Lower lobe of right lung (tissue), 2 donors: ENCODE results near the gene SRSF6. TPM values are rescaled to one million over a fixed set of nuclear protein-coding genes. Genes with fewer than 3 reads are reported as not detected.

Experiments
- ATAC-seq, 2 donors: fragments of 200-7000 bp; cut with Tn5 transposase; one replicate each; pipeline ENCODE4 v1.9.1; 2020 to 2022; ENCODE audit warnings: mild to moderate bottlenecking in 2 of 2, moderate library complexity in 2 of 2
- DNase-seq: peaks from one replicate; pipeline ENCODE4 v3.0.0-alpha.2; 2020
- H3K27ac ChIP-seq: fragments of 200-600 bp; one replicate; pipeline ENCODE4 v1.8.0; 2022
- H3K27me3 ChIP-seq: fragments of 200-600 bp; one replicate; pipeline ENCODE4 v1.8.0; 2022; ENCODE audit warnings: low read depth
- H3K36me3 ChIP-seq: fragments of 200-600 bp; one replicate; pipeline ENCODE4 v1.8.0; 2022; ENCODE audit warnings: mild to moderate bottlenecking
- H3K4me1 ChIP-seq: fragments of 200-600 bp; one replicate; pipeline ENCODE4 v1.8.0; 2022
- H3K4me3 ChIP-seq: fragments of 200-600 bp; one replicate; pipeline ENCODE4 v1.8.0; 2022; ENCODE audit warnings: mild to moderate bottlenecking
- H3K9me3 ChIP-seq: fragments of 200-600 bp; one replicate; pipeline ENCODE4 v1.8.0; 2022
- CTCF ChIP-seq: fragments of 200-600 bp; IDR thresholded peaks from one replicate; pipeline ENCODE4 v1.8.0; 2022; ENCODE audit warnings: antibody characterized with exemption, mild to moderate bottlenecking
- intact Hi-C: fragments of 100-400 bp; cut with DNase I; formaldehyde crosslinking; loops from one replicate; pipeline ENCODE4 v1.11.0; 2022
- total RNA-seq: library from RNA; stranded (reverse); fragmentation: NEBNext Ultra II Directional; extraction: Animal tissue kit (Norgen Biotek cat#: 25700); gene quantifications from one replicate; pipeline ENCODE4 v1.2.1, GENCODE V29; 2021
- donor health status: DM: no; HTN: yes; CAD: no; lungs with severe emphysema.

SRSF6 gene
- total RNA-seq, 1 donor from 2014 or later = 145 TPM

GRCh38 chr20:43433250-43433854, 24.3 kb upstream of the SRSF6 start:
- no peak for TF ChIP-seq CTCF
- Histone ChIP-seq H3K27me3 (no peaks in the 10 kb centered on the region), H3K9me3 (no peaks in the 10 kb centered on the region), H3K4me3 (no peak overlapping the region), H3K27ac (no peak overlapping the region), H3K36me3 (no peaks in the 10 kb centered on the region), H3K4me1 (no peaks in the 10 kb centered on the region)
- no peak for DNase-seq
- intact Hi-C loops = no loop called here
- no peak for ATAC-seq

GRCh38 chr20:43434565-43434964, 23.1 kb upstream of the SRSF6 start:
- no peaks in the 10 kb centered on the region for H3K27me3 ChIP-seq
- no peak overlapping the region for H3K27ac ChIP-seq
- no peak for TF ChIP-seq CTCF
- no peak for ATAC-seq
- no peak for DNase-seq
- intact Hi-C loops = no loop called here
- no peaks in the 10 kb centered on the region for H3K9me3 ChIP-seq
- no peaks in the 10 kb centered on the region for H3K36me3 ChIP-seq
- no peaks in the 10 kb centered on the region for H3K4me1 ChIP-seq
- no peak overlapping the region for H3K4me3 ChIP-seq

GRCh38 chr20:43438578-43439316, 18.9 kb upstream of the SRSF6 start:
- Histone ChIP-seq H3K4me3 (no peak overlapping the region), H3K27me3 (peaks cover 13% of the 10 kb centered on the region), H3K4me1 (no peaks in the 10 kb centered on the region), H3K9me3 (no peaks in the 10 kb centered on the region), H3K36me3 (no peaks in the 10 kb centered on the region), H3K27ac (no peak overlapping the region)
- DNase-seq (no peak), ATAC-seq (no peak)
- TF ChIP-seq CTCF = no peak
- intact Hi-C loops = no loop called here

GRCh38 chr20:43440531-43440930, 17.2 kb upstream of the SRSF6 start:
- no peaks in the 10 kb centered on the region for H3K36me3 ChIP-seq
- intact Hi-C loops = no loop called here
- H3K9me3 ChIP-seq = no peaks in the 10 kb centered on the region
- H3K27me3 ChIP-seq = peaks cover 13% of the 10 kb centered on the region
- no peak for ATAC-seq
- no peak for TF ChIP-seq CTCF
- no peak for DNase-seq
- no peaks in the 10 kb centered on the region for H3K4me1 ChIP-seq
- H3K4me3 ChIP-seq = no peak overlapping the region
- H3K27ac ChIP-seq = no peak overlapping the region

- H3K4me3 ChIP-seq = no peak overlapping the region
- H3K4me1 ChIP-seq = no peaks in the 10 kb centered on the region
- H3K27ac ChIP-seq = no peak overlapping the region
- ATAC-seq = no peak
- DNase-seq = no peak
- no peak for TF ChIP-seq CTCF
- peaks cover 26% of the 10 kb centered on the region for H3K27me3 ChIP-seq
- intact Hi-C loops = no loop called here
- H3K36me3 ChIP-seq = no peaks in the 10 kb centered on the region
- H3K9me3 ChIP-seq = no peaks in the 10 kb centered on the region
Observed at GRCh38 chr20:43442282-43442880, 15.3 kb upstream of the SRSF6 start.
